ENCODE data around the gene SLC25A12.
A peak's percentile ranks its signal among the peaks of the same experiment; 100 is the strongest.
"Not testable (repeated sequence)": the region's sequence is repeated elsewhere in the genome, so short reads cannot be mapped to it uniquely, and the experiment has no call there.

Gene SLC25A12

GRCh38 chr2:171813729-171814128 is 80.3 kb downstream of the SLC25A12 start:
- Histone ChIP-seq H3K4me1 (no peaks in the 10 kb centered on the region), H3K4me3 (ENCODE audit: low read depth, low read length) (no peak overlapping the region), H3K27me3 (no peaks in the 10 kb centered on the region), H3K9me3 (no peaks in the 10 kb centered on the region), H3K36me3 (no peaks in the 10 kb centered on the region)
- no peak for DNase-seq
- no peak for TF ChIP-seq CTCF (IDR thresholded peaks at IDR 0.05; ENCODE audit: low read depth, low read length)

- no peaks in the 10 kb centered on the region for H3K36me3 ChIP-seq
- DNase-seq = no peak
- no peaks in the 10 kb centered on the region for H3K9me3 ChIP-seq
- H3K27me3 ChIP-seq = no peaks in the 10 kb centered on the region
- no peak for TF ChIP-seq CTCF (IDR thresholded peaks at IDR 0.05; ENCODE audit: low read depth, low read length)
- no peaks in the 10 kb centered on the region for H3K4me1 ChIP-seq
- no peak overlapping the region for H3K4me3 ChIP-seq (ENCODE audit: low read depth, low read length)
These were observed 80.9 kb downstream of the SLC25A12 start for GRCh38 chr2:171813126-171813525.

- H3K27me3 ChIP-seq = no peaks in the 10 kb centered on the region
- H3K4me1 ChIP-seq = no peaks in the 10 kb centered on the region
- no peaks in the 10 kb centered on the region for H3K9me3 ChIP-seq
- DNase-seq = no peak
- no peaks in the 10 kb centered on the region for H3K36me3 ChIP-seq
- peak; percentile 31 for TF ChIP-seq CTCF (IDR thresholded peaks at IDR 0.05; ENCODE audit: low read depth, low read length)
- H3K4me3 ChIP-seq (ENCODE audit: low read depth, low read length) = no peak overlapping the region
These were observed 82.8 kb downstream of the SLC25A12 start for GRCh38 chr2:171811245-171811628.

- no peak for TF ChIP-seq CTCF (IDR thresholded peaks at IDR 0.05; ENCODE audit: low read depth, low read length)
- H3K4me3 ChIP-seq (ENCODE audit: low read depth, low read length) = no peak overlapping the region
- no peak for DNase-seq
These were observed 83.4 kb downstream of the SLC25A12 start for GRCh38 chr2:171810422-171811244.

GRCh38 chr2:171808885-171809284 is 85.2 kb downstream of the SLC25A12 start:
- DNase-seq; H3K27me3 ChIP-seq; H3K4me3 ChIP-seq (ENCODE audit: low read depth, low read length); H3K36me3 ChIP-seq; H3K4me1 ChIP-seq; H3K9me3 ChIP-seq: not testable (repeated sequence)

More at GRCh38 chr2:171810422-171811244, 83.4 kb downstream of the SLC25A12 start:
- Histone ChIP-seq H3K36me3 (no peaks in the 10 kb centered on the region), H3K9me3 (no peaks in the 10 kb centered on the region), H3K27me3 (no peaks in the 10 kb centered on the region), H3K4me1 (no peaks in the 10 kb centered on the region)

- Histone ChIP-seq H3K27me3 (no peaks in the 10 kb centered on the region), H3K36me3 (no peaks in the 10 kb centered on the region), H3K4me1 (no peaks in the 10 kb centered on the region), H3K4me3 (ENCODE audit: low read depth, low read length) (no peak overlapping the region), H3K9me3 (no peaks in the 10 kb centered on the region)
- TF ChIP-seq CTCF (IDR thresholded peaks at IDR 0.05; ENCODE audit: low read depth, low read length) = no peak
- DNase-seq = no peak
These were observed 86.1 kb downstream of the SLC25A12 start for GRCh38 chr2:171807831-171808393.
